GM21515 (cell line): ENCODE measurements around the gene SPPL2B.
"Not testable (repeated sequence)": the region's sequence is repeated elsewhere in the genome, so short reads cannot be mapped to it uniquely, and the experiment has no call there.

Experiments
- ATAC-seq: cut with Tn5 transposase; IDR thresholded peaks from one replicate; pipeline ENCODE4 v1.9.1; 2021; ENCODE audit not compliant: unreplicated experiment

Gene SPPL2B

GRCh38 chr19:2375353-2376121 lies 47.1 kb downstream of the SPPL2B start:
- ATAC-seq = no peak

- ATAC-seq = no peak
Measured at GRCh38 chr19:2376784-2377519, 48.5 kb downstream of the SPPL2B start.

- no peak for ATAC-seq
Measured at GRCh38 chr19:2380567-2380966, 52.1 kb downstream of the SPPL2B start.

- no peak for ATAC-seq
Measured at GRCh38 chr19:2381148-2381820, 52.8 kb downstream of the SPPL2B start.

- ATAC-seq = no peak
Measured at GRCh38 chr19:2382530-2383222, 54.2 kb downstream of the SPPL2B start.

GRCh38 chr19:2385053-2385721 lies 56.7 kb downstream of the SPPL2B start:
- no peak for ATAC-seq

- no peak for ATAC-seq
Measured at GRCh38 chr19:2387367-2388288, 59.1 kb downstream of the SPPL2B start.

- no peak for ATAC-seq
Measured at GRCh38 chr19:2389594-2389993, 61.1 kb downstream of the SPPL2B start.

GRCh38 chr19:2391118-2391725 lies 62.7 kb downstream of the SPPL2B start:
- no peak for ATAC-seq

- no peak for ATAC-seq
Measured at GRCh38 chr19:2392366-2392765, 63.9 kb downstream of the SPPL2B start.

- ATAC-seq = not testable (repeated sequence)
Measured at GRCh38 chr19:2392899-2393298, 64.4 kb downstream of the SPPL2B start.

GRCh38 chr19:2394054-2394441 lies 65.6 kb downstream of the SPPL2B start:
- no peak for ATAC-seq

GRCh38 chr19:2394442-2395292 lies 66.2 kb downstream of the SPPL2B start:
- no peak for ATAC-seq

- ATAC-seq = not testable (repeated sequence)
Measured at GRCh38 chr19:2395293-2395829, 66.9 kb downstream of the SPPL2B start.

GRCh38 chr19:2397173-2397572 lies 68.7 kb downstream of the SPPL2B start:
- ATAC-seq = not testable (repeated sequence)

GRCh38 chr19:2398735-2399305 lies 70.3 kb downstream of the SPPL2B start:
- no peak for ATAC-seq

GRCh38 chr19:2399582-2399981 lies 71.1 kb downstream of the SPPL2B start:
- no peak for ATAC-seq
